ENCODE results near the gene GTF3C5. TPM values are rescaled to one million over a fixed set of nuclear protein-coding genes. Genes with fewer than 3 reads are reported as not detected.

Gene GTF3C5
- total and polyA plus RNA-seq, 9 of the 15 experiments (the other 6 are each of a cell fraction or from before 2014, with no cell fraction given): 3.8 to 118 (median 83.7) TPM

DNA sequence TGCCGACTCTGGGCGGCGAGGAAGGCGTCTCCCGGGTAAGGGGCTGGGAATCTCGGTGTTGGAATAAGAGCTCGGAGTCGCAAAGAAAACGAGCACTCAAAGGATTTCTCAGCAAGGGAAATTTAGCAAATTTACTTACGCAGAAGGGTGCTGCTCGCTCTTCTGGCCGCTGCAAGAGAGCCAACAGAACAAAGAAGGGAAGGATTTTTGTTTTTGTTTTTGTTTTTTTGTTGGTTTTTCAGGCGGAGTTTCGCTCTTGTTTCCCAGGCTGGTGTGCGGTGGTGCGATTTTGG lies 279 bp downstream of the GTF3C5 start (continued):
- no peak for TF ChIP-seq MAFK (IDR thresholded peaks at IDR 0.05; ENCODE audit: low read length)
- TF ChIP-seq, protein P1, sequence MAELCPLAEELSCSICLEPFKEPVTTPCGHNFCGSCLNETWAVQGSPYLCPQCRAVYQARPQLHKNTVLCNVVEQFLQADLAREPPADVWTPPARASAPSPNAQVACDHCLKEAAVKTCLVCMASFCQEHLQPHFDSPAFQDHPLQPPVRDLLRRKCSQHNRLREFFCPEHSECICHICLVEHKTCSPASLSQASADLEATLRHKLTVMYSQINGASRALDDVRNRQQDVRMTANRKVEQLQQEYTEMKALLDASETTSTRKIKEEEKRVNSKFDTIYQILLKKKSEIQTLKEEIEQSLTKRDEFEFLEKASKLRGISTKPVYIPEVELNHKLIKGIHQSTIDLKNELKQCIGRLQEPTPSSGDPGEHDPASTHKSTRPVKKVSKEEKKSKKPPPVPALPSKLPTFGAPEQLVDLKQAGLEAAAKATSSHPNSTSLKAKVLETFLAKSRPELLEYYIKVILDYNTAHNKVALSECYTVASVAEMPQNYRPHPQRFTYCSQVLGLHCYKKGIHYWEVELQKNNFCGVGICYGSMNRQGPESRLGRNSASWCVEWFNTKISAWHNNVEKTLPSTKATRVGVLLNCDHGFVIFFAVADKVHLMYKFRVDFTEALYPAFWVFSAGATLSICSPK (IDR thresholded peaks at IDR 0.05; ENCODE audit: borderline replicate concordance): 0 out of 2 replicates have a peak, but pooled peaks have one; percentile 6
- TF ChIP-seq, protein P2, sequence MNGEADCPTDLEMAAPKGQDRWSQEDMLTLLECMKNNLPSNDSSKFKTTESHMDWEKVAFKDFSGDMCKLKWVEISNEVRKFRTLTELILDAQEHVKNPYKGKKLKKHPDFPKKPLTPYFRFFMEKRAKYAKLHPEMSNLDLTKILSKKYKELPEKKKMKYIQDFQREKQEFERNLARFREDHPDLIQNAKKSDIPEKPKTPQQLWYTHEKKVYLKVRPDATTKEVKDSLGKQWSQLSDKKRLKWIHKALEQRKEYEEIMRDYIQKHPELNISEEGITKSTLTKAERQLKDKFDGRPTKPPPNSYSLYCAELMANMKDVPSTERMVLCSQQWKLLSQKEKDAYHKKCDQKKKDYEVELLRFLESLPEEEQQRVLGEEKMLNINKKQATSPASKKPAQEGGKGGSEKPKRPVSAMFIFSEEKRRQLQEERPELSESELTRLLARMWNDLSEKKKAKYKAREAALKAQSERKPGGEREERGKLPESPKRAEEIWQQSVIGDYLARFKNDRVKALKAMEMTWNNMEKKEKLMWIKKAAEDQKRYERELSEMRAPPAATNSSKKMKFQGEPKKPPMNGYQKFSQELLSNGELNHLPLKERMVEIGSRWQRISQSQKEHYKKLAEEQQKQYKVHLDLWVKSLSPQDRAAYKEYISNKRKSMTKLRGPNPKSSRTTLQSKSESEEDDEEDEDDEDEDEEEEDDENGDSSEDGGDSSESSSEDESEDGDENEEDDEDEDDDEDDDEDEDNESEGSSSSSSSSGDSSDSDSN (IDR thresholded peaks at IDR 0.05; ENCODE audit: borderline replicate concordance in 1 of 2, low read depth in 2 of 2, low read length in 2 of 2): no peak
- TF ChIP-seq POLR2B (IDR thresholded peaks at IDR 0.05; ENCODE audit: low read depth, partially characterized antibody): no peak
- TF ChIP-seq, protein P3, sequence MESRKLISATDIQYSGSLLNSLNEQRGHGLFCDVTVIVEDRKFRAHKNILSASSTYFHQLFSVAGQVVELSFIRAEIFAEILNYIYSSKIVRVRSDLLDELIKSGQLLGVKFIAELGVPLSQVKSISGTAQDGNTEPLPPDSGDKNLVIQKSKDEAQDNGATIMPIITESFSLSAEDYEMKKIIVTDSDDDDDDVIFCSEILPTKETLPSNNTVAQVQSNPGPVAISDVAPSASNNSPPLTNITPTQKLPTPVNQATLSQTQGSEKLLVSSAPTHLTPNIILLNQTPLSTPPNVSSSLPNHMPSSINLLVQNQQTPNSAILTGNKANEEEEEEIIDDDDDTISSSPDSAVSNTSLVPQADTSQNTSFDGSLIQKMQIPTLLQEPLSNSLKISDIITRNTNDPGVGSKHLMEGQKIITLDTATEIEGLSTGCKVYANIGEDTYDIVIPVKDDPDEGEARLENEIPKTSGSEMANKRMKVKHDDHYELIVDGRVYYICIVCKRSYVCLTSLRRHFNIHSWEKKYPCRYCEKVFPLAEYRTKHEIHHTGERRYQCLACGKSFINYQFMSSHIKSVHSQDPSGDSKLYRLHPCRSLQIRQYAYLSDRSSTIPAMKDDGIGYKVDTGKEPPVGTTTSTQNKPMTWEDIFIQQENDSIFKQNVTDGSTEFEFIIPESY (CRISPR knock-in tag; IDR thresholded peaks at IDR 0.05): no peak; the same call in 1 of the 2 replicates
- no peak for TF ChIP-seq ZBTB43 (CRISPR knock-in tag; IDR thresholded peaks at IDR 0.05)
- no peak for TF ChIP-seq U2AF2 (optimal IDR thresholded peaks at IDR 0.05; ENCODE audit: low read depth, low read length)
- TF ChIP-seq THRB (CRISPR knock-in tag; conservative IDR thresholded peaks at IDR 0.05): no peak
- no peak for TF ChIP-seq YY1 (IDR thresholded peaks at IDR 0.05; ENCODE audit: borderline replicate concordance in 1 of 3, control insufficient read depth in 1 of 3, extremely low read depth in 1 of 3, insufficient read depth in 3 of 3, insufficient read length in 1 of 3, insufficient replicate concordance in 2 of 3, low read depth in 1 of 3, low read length in 2 of 3)
- TF ChIP-seq MIER1 (IDR thresholded peaks at IDR 0.05; ENCODE audit: low read depth): no peak
- TF ChIP-seq KHSRP (IDR thresholded peaks at IDR 0.05): no peak
- no peak for TF ChIP-seq FOXM1 (IDR thresholded peaks at IDR 0.05; ENCODE audit: low read depth)
- no peak for TF ChIP-seq FOXM1 (CRISPR knock-in tag; IDR thresholded peaks at IDR 0.05; ENCODE audit: low read depth)
- TF ChIP-seq ZNF444 (CRISPR knock-in tag; IDR thresholded peaks at IDR 0.05): no peak
- no peak for TF ChIP-seq MXI1 (IDR thresholded peaks at IDR 0.05; ENCODE audit: low read depth, low read length)
- no peak for TF ChIP-seq ZNF586 (CRISPR knock-in tag; conservative IDR thresholded peaks at IDR 0.05)
- no peak for TF ChIP-seq TBL1XR1 (IDR thresholded peaks at IDR 0.05; ENCODE audit: low read length in 2 of 2)
